Right lobe of liver (tissue), 6 donors: ENCODE measurements around the gene KRTAP2-3. TPM values are rescaled to one million over a fixed set of nuclear protein-coding genes. Genes with fewer than 3 reads are reported as not detected.

Source experiments
- ATAC-seq, 4 donors: fragments of 200-7000 bp; cut with Tn5 transposase; one replicate each; pipeline ENCODE4 v1.9.1; 2020; ENCODE audit warnings: mild to moderate bottlenecking in 4 of 4, moderate library complexity in 4 of 4
- DNase-seq, 3 donors: peaks; one replicate each; pipeline ENCODE4 v3.0.0-alpha.2; 2020
- H3K27ac ChIP-seq, 3 donors: fragments of 200-600 bp; one replicate each; pipeline ENCODE4 v1.8.0; 2022
- H3K27me3 ChIP-seq, 2 donors: fragments of 200-600 bp; one replicate each; pipeline ENCODE4 v1.8.0; 2022
- H3K36me3 ChIP-seq, 4 donors: fragments of 200-600 bp; sonication (generic) in 1 of 4; one replicate each; pipeline versions ENCODE4 v1.5.1 to v1.8.0; 2017 to 2022; ENCODE audit warnings: control low read depth in 1 of 4
- H3K4me1 ChIP-seq, 4 donors: fragments of 200-600 bp; sonication (generic) in 1 of 4; one replicate each; pipeline versions ENCODE4 v1.5.1 to v1.8.0; 2017 to 2022; ENCODE audit warnings: control low read depth in 1 of 4
- H3K4me3 ChIP-seq, 3 donors: fragments of 200-600 bp; one replicate each; pipeline ENCODE4 v1.8.0; 2022
- H3K9me3 ChIP-seq, 4 donors: fragments of 200-600 bp; sonication (generic) in 1 of 4; one replicate each; pipeline versions ENCODE4 v1.5.1 to v1.8.0; 2017 to 2022; ENCODE audit warnings: control low read depth in 1 of 4
- POLR2A ChIP-seq: fragments of 450-650 bp; IDR thresholded peaks from one replicate; pipeline ENCODE4 v1.6.1; 2017; ENCODE audit warnings: antibody characterized with exemption, mild to moderate bottlenecking
- WGBS: methylation state at CpG from one replicate; pipeline ENCODE4 v1.1.6; 2018; ENCODE audit warnings: low coverage, low lambda C conversion rate; ENCODE audit not compliant: insufficient coverage; ENCODE audit errors: missing lambda C conversion rate; 5-methylcytosine and 5-hydroxymethylcytosine counted together
- intact Hi-C, 2 donors: fragments of 100-400 bp; cut with DNase I; formaldehyde crosslinking; loops; one replicate each; pipeline versions ENCODE4 v1.11.2 to v1.14.1; 2022
- total RNA-seq, 6 experiments: library from RNA; depleted of rRNA in 2 of 6; stranded (reverse); fragments of >200 nt in 2 of 6; fragmentation: NEBNext Ultra II Directional in 3 of 6; extraction: Animal tissue kit (Norgen Biotek cat#: 25700) in 3 of 6; gene quantifications; one replicate each; pipeline versions ENCODE4 v1.1.0 to v1.2.4, GENCODE V29; 2016 to 2023
- TF ChIP-seq, protein P1 (sequence below), 4 donors: fragments of 200-600 bp in 3 of 4; fragments of 450-650 bp in 1 of 4; IDR thresholded peaks; one replicate each; pipeline versions ENCODE4 v1.5.1 to v1.8.0; 2016 to 2022; ENCODE audit warnings: antibody characterized with exemption in 4 of 4, mild to moderate bottlenecking in 2 of 4
- donor health status: DM: no; HTN: yes; CAD: no.
- donor health status: DM: no; HTN: no; CAD: no.
- donor health status: DM: no; HTN: no; CAD: no.
- donor health status: DM: no; HTN: yes; CAD: no.
- donor health status: DM: no; HTN: yes; CAD: no.

KRTAP2-3 gene
- total RNA-seq, 6 experiments from 2014 or later, result not detected

DNA sequence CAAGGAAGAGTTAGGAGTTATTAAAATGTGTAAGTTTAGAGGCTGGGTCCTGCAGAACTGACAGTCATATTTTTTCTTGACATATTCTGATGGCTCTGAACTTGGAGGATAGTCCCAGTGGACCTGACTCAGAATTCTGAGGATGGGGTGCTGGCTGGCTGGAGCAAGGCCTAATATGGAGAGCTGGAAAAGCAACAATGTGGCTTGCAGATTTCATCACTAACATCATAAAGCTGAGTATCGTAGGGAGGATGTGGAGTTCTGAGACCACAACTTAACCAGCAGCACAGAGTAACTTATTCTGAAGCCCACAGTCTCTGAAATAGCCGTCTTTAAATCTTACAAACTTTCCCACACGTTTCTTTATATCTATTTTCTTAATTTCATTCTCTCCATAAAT is 35.2 kb downstream of the KRTAP2-3 start:
- 40% methylated on average over 3 of the region's 3 CpGs for WGBS
- no peaks in the 10 kb centered on the region for H3K27me3 ChIP-seq
- DNase-seq (no peak), ATAC-seq (no peak)
- no peaks in the 10 kb centered on the region for H3K4me1 ChIP-seq
- no peak overlapping the region for H3K27ac ChIP-seq
- TF ChIP-seq, protein P1, sequence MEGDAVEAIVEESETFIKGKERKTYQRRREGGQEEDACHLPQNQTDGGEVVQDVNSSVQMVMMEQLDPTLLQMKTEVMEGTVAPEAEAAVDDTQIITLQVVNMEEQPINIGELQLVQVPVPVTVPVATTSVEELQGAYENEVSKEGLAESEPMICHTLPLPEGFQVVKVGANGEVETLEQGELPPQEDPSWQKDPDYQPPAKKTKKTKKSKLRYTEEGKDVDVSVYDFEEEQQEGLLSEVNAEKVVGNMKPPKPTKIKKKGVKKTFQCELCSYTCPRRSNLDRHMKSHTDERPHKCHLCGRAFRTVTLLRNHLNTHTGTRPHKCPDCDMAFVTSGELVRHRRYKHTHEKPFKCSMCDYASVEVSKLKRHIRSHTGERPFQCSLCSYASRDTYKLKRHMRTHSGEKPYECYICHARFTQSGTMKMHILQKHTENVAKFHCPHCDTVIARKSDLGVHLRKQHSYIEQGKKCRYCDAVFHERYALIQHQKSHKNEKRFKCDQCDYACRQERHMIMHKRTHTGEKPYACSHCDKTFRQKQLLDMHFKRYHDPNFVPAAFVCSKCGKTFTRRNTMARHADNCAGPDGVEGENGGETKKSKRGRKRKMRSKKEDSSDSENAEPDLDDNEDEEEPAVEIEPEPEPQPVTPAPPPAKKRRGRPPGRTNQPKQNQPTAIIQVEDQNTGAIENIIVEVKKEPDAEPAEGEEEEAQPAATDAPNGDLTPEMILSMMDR (IDR thresholded peaks at IDR 0.05), result no peak
- TF ChIP-seq POLR2A, result no peak
- H3K4me3 ChIP-seq, result no peak overlapping the region
- H3K36me3 ChIP-seq, result no peaks in the 10 kb centered on the region
- intact Hi-C loops, result no loop called here
- H3K9me3 ChIP-seq, result no peaks in the 10 kb centered on the region

DNA sequence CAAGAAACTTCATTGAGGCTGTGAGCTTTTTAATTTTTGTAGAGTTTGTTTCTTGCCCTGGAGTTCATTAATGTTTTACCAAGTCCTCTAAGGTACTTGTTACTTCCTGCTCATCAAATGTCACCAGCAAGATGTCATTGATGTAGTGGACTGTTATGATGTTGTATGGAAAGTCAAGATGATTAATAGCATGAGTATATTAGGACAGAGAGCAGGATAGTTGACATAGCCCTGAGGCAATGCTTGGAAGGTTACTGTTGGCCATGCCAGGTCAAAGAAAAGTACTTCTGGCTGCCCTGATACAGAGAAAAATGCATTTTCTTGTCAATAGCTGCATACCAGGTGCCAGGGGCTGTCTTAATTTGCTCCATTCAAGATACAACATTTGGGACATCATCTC is 39.6 kb downstream of the KRTAP2-3 start:
- no peaks in the 10 kb centered on the region for H3K4me1 ChIP-seq
- DNase-seq, result no peak
- ATAC-seq, result no peak
- H3K27me3 ChIP-seq, result no peaks in the 10 kb centered on the region
- no peak for TF ChIP-seq POLR2A
- TF ChIP-seq, protein P1 (IDR thresholded peaks at IDR 0.05), result no peak
- H3K9me3 ChIP-seq, result no peaks in the 10 kb centered on the region
- no peaks in the 10 kb centered on the region for H3K36me3 ChIP-seq
- no peak overlapping the region for H3K4me3 ChIP-seq
- intact Hi-C loops, result no loop called here
- H3K27ac ChIP-seq, result no peak overlapping the region

DNA sequence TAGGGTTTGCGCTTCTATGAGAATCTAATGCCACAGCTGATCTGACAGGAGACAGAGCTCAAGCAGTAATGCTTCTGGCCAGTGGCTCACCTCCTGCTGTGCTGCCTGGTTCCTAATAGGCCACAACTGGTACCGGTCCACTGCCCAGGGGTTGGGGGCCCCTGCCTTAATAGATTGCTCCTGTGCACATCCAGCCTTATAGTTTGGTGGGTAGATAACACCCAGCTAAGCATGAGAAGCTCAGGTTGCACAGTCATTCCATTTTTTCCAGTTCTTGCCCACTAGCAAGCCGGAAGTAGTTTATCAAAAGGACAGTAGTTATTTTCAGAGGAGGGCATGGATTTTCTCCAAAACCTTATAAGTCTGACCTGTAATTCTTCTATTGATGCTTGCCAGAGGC is 40.5 kb downstream of the KRTAP2-3 start:
- Histone ChIP-seq H3K27ac (no peak overlapping the region), H3K4me3 (no peak overlapping the region), H3K9me3 (no peaks in the 10 kb centered on the region), H3K4me1 (no peaks in the 10 kb centered on the region), H3K36me3 (no peaks in the 10 kb centered on the region), H3K27me3 (no peaks in the 10 kb centered on the region)
- 95% methylated on average over 2 of the region's 3 CpGs for WGBS
- TF ChIP-seq, protein P1 (IDR thresholded peaks at IDR 0.05), result no peak
- no peak for TF ChIP-seq POLR2A
- intact Hi-C loops, result no loop called here
- no peak for DNase-seq
- no peak for ATAC-seq

DNA sequence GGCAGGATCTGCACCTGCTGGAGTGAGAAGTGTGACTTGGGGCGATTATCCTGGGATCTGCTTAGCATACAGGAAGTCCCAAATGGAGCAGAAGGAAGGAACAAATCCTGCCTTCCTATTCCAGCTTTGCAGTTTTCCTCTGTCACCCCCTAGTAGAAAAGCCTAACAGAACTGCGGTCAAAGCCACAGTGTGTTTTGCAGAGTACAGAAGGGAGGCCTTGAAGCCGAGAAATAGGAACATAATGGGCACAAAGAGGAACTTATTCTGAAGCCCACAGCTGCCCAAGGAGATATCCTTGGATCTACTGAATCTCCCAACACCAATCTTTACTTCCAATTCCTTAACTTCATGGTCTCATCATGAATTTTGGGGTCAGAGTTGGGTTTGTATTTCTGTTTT is 41.4 kb downstream of the KRTAP2-3 start:
- intact Hi-C loops, result no loop called here
- DNase-seq, result no peak
- Histone ChIP-seq H3K9me3 (no peaks in the 10 kb centered on the region), H3K27ac (no peak overlapping the region), H3K27me3 (no peaks in the 10 kb centered on the region), H3K36me3 (no peaks in the 10 kb centered on the region), H3K4me1 (no peaks in the 10 kb centered on the region), H3K4me3 (no peak overlapping the region)
- TF ChIP-seq, protein P1 (IDR thresholded peaks at IDR 0.05), result no peak
- no peak for TF ChIP-seq POLR2A
- no peak for ATAC-seq
- 75% methylated on average over 3 of the region's 3 CpGs for WGBS

DNA sequence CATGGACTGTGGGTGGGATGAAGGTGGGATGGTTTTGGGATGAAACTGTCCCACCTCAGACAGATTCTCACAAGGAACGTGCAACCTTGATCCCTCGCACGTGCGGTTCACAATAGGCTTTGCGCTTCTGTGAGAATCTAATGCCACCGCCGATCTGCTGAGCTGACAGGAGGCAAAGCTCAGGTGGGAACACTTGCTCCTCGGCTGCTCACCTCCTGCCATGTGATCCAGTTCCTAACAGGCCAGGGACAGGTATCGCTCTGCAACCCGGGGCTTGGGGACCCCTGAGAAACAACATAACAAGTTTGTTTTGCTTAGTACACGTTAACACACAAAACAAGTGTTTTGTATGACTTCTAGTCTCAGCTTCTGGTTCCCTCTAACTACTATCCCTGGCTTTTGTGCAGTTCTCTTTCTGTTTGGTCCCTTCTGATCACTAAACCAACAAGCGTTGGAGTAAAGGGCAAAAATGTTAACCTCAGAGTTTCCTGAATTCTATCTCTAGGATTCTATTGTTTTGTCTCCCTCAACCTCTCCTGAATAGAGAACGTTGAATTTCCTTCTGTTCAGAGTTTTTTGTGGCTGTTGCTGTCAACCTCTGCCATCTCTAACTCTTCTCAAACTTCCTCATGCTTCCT is 43.2 kb downstream of the KRTAP2-3 start:
- ATAC-seq, result no peak
- no peaks in the 10 kb centered on the region for H3K4me1 ChIP-seq

More for the DNA sequence above, 43.2 kb downstream of the KRTAP2-3 start:
- Histone ChIP-seq H3K27ac (no peak overlapping the region), H3K9me3 (no peaks in the 10 kb centered on the region), H3K4me3 (no peak overlapping the region), H3K36me3 (no peaks in the 10 kb centered on the region), H3K27me3 (no peaks in the 10 kb centered on the region)
- no peak for DNase-seq
- WGBS, result 43% methylated on average over 10 of the region's 13 CpGs
- TF ChIP-seq, protein P1 (IDR thresholded peaks at IDR 0.05), result no peak
- TF ChIP-seq POLR2A, result no peak
- intact Hi-C loops, result no loop called here
